GM19240 (cell line): Measurements from ENCODE around the gene CHST11.

ENCODE experiments used
- DNase-seq: peaks from one replicate; pipeline ENCODE4 v3.0.0; 2011; ENCODE audit warnings: low spot score; ENCODE audit not compliant: insufficient read length

CHST11 gene

GRCh38 chr12:104456417-104456949 lies at the start of gene CHST11:
Gene CHST11 (plus strand): TSS chr12:104456948.
- peak; percentile 85 for DNase-seq

- DNase-seq: no peak
Observed at GRCh38 chr12:104407438-104407837, 49.3 kb upstream of the CHST11 start.

GRCh38 chr12:104407922-104408321 lies 48.8 kb upstream of the CHST11 start:
- no peak for DNase-seq

GRCh38 chr12:104410326-104410725 lies 46.4 kb upstream of the CHST11 start:
- DNase-seq: no peak

GRCh38 chr12:104410786-104411185 lies 46.0 kb upstream of the CHST11 start:
- no peak for DNase-seq

- no peak for DNase-seq
Observed at GRCh38 chr12:104411826-104412641, 44.7 kb upstream of the CHST11 start.

GRCh38 chr12:104412681-104413080 lies 44.1 kb upstream of the CHST11 start:
- no peak for DNase-seq

- DNase-seq: no peak
Observed at GRCh38 chr12:104413330-104413729, 43.4 kb upstream of the CHST11 start.

GRCh38 chr12:104414581-104415341 lies 42.0 kb upstream of the CHST11 start:
- DNase-seq: no peak

- DNase-seq: no peak
Observed at GRCh38 chr12:104415342-104415980, 41.3 kb upstream of the CHST11 start.

GRCh38 chr12:104416136-104416535 lies 40.6 kb upstream of the CHST11 start:
- DNase-seq: no peak

- no peak for DNase-seq
Observed at GRCh38 chr12:104416585-104416984, 40.2 kb upstream of the CHST11 start.

- DNase-seq: no peak
Observed at GRCh38 chr12:104419717-104420116, 37.0 kb upstream of the CHST11 start.

- no peak for DNase-seq
Observed at GRCh38 chr12:104420868-104421267, 35.9 kb upstream of the CHST11 start.

GRCh38 chr12:104421343-104421742 lies 35.4 kb upstream of the CHST11 start:
- DNase-seq: no peak

- DNase-seq: no peak
Observed at GRCh38 chr12:104422441-104422840, 34.3 kb upstream of the CHST11 start.

GRCh38 chr12:104423273-104423672 lies 33.5 kb upstream of the CHST11 start:
- no peak for DNase-seq

- no peak for DNase-seq
Observed at GRCh38 chr12:104423809-104424208, 32.9 kb upstream of the CHST11 start.

GRCh38 chr12:104424955-104425354 lies 31.8 kb upstream of the CHST11 start:
- DNase-seq: no peak

GRCh38 chr12:104425614-104426013 lies 31.1 kb upstream of the CHST11 start:
- no peak for DNase-seq

- DNase-seq: no peak
Observed at GRCh38 chr12:104426926-104427546, 29.7 kb upstream of the CHST11 start.
